Vagina (tissue), 2 donors: Measurements from ENCODE around the gene HSD17B14.
A peak's percentile ranks its signal among the peaks of the same experiment; 100 is the strongest.

Experiments
- CTCF ChIP-seq, 3 experiments: fragments of 450-650 bp in 2 of 3; fragments of 200-600 bp in 1 of 3; sonication (generic) in 1 of 3; IDR thresholded peaks; one replicate each; pipeline ENCODE4 v1.5.1; 2017 to 2019; ENCODE audit warnings: antibody characterized with exemption in 3 of 3, mild to moderate bottlenecking in 2 of 3, moderate library complexity in 2 of 3
- POLR2A ChIP-seq, 2 donors: fragments of 450-650 bp; IDR thresholded peaks; one replicate each; pipeline ENCODE4 v1.6.1; 2017; ENCODE audit warnings: antibody characterized with exemption in 2 of 2, mild to moderate bottlenecking in 2 of 2, moderate library complexity in 2 of 2
- POLR2AphosphoS5 ChIP-seq, 2 donors: sonication (generic); formaldehyde crosslinking; IDR thresholded peaks; one replicate each; pipeline ENCODE4 v1.9.0; 2017; ENCODE audit warnings: antibody characterized with exemption in 2 of 2, mild to moderate bottlenecking in 2 of 2, low read depth in 1 of 2; ENCODE audit not compliant: insufficient read depth in 1 of 2

- TF ChIP-seq CTCF (IDR thresholded peaks at IDR 0.05) (no peak), POLR2A (IDR thresholded peaks at IDR 0.05) (peak in 1 of 2 donors; percentile 75), POLR2AphosphoS5 (IDR thresholded peaks at IDR 0.05; ENCODE audit: insufficient read depth in 1 of 2, low read depth in 1 of 2) (peak; percentile 55 to 90)
These were observed 24.0 kb downstream of the HSD17B14 start for GRCh38 chr19:48812094-48812929.
